GM03348 (cell line): ENCODE data around the gene DENND2D.

Experiments used
- DNase-seq: peaks from one replicate; pipeline ENCODE4 v3.0.0; 2012; ENCODE audit warnings: low spot score

The DENND2D gene

DNA sequence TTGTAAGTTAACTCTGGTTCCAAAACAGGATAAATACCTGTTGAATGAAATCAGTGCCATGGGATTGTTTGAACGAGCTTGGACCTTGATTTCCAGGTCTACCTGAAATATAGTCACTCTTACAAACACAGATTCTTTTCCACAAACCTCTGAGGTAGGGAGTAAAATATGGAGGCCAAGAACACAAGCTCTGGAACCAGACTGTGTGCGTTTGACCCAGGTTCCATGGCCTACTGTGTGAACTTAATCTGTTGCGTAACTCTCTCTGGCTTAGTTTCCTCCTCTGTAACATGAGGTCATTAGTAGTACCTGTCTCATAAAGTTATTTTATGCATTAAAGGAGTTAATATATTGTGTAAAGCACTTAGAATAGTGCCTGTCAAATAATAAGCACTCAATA is 25.1 kb downstream of the DENND2D start:
- no peak for DNase-seq

DNA sequence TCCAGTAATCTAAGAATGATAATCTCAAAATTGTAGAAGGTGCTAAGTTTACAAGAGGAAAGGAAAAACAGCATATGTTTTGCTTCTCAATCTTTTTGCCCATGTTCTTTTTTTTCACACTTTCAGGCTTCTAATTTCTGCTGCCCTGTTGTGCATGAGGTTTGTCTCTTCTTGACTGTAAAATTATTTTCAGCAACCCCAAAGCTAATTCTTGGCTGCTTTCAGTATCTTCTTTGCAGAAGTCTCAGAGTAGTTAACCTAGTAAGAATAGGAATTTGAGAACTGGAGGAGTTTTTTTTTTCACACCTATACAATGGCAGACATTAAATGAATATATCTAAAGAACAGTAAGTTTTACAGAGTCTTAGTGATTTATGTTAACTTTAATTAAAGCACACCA is 26.4 kb downstream of the DENND2D start:
- DNase-seq, result no peak

DNA sequence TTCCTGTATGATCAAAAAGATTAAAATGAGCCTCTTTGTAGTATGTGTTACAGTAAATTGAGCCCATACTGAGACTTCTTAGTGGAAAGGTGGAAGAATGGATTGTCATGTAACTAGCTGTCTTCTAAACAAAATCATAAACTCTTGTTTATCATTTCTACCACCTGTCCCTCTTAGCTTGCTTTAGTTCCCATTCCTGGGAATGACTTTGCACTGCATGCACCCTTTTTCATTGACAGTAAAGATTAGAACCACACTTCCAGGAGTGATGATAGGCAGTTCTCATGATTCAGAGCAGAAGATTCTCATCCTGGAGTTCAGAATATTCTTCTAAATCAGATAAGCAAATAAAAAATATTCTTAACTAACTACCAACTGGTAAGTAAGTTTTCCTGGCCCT is 28.0 kb downstream of the DENND2D start:
- DNase-seq, result no peak

DNA sequence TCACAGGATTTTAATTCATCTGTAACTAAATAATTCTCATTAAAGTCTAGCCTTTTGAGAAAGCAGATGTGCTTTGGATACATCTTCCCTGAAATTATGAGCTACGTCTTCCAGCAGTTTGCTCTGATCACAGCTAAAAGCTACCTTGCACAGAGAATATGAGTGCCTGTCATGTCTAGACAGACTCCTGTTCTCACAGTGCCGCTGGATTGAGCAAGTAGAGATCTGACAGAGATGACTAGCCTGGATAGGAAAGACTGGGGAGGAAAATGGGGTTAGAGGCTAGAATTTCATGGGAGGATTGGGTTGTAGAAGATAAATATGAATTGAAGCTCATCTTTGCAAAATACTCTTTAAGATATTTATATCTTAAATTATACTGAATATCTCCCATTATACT is 36.3 kb downstream of the DENND2D start:
- DNase-seq, result no peak

DNA sequence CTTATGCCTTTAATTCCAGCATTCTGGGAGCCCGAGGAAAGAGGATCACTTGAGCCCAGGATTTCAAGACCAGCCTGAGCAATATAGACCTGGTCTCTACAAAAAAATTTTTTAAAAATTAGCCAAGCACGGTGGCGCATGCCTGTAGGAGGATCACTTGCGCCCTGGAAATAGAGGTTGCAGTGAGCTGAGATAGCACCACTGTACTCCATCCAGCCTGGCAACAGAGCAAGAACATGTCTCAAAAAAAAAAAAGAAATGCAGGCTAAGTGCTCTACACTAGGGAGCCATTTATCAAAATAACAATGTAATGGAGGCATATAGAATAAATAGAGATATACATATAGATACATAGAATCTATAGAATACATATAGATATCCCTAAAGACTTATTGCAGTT is 37.1 kb downstream of the DENND2D start:
- DNase-seq, result no peak

DNA sequence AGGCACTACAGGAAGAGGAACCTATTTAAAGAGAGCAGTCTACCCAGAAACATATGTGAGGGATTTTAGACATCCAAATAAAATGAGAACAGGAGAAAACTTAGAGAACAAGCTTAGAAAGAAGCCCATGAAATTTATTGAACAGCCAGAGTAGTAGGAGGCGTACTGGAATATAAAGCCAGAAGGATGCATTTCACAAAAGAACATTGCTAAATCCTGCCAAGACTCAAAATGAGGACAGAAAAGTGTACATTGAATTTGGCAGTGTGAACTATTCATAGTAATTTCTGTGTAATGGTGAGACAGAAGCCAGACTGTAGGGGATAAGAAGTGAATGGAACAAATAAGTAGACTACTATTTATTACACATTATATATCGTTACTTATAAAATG is 38.0 kb downstream of the DENND2D start:
- DNase-seq, result no peak

DNA sequence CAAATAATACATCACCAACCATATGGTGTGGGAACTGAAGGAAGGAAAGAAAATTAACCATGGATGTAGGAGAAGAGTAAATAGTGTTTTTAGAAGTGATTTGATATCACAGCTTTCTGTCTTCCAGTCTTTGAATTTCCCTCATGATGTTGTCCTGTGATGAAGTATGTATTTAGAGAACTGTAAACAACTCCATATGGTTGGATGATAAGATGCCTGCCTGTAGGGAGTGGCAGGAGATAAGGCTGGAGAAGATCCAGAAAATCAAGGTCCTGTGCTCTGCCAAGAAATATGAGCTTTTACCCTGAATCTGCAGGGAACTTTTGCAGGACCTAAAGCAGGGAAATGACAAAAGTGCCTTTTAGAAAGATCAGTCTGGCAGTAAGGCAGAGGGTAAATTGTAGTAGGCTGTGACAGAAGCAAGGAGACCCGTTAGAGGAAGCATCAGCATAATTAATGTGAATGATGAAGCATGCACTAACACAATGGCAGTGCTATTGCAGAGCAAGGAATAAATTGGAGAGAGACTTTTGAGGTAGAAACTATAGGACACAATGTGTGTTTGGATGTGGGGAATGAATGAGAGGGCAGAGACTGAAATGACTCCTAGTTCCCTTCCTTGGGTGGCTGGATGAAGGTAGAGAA is 38.5 kb downstream of the DENND2D start:
- DNase-seq, result no peak

DNA sequence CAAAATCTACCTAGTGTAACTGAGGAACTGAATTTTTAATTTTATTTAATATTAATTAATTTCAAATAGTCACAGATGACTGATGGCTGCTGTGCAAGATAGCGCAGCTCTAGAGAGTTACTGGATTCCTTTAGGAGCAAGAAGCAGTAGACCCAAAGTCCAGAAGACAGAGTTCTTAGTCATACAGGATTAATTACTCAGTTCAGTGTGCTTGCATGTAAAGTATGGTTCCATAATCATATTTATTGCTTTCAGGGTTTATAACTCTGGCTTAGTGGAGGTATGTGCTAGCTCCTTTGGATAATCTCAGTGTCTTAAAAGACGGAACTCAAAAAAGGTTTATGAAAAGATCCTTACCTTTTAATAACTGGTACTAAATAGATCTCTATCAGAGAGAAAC is 43.0 kb downstream of the DENND2D start:
- no peak for DNase-seq

DNA sequence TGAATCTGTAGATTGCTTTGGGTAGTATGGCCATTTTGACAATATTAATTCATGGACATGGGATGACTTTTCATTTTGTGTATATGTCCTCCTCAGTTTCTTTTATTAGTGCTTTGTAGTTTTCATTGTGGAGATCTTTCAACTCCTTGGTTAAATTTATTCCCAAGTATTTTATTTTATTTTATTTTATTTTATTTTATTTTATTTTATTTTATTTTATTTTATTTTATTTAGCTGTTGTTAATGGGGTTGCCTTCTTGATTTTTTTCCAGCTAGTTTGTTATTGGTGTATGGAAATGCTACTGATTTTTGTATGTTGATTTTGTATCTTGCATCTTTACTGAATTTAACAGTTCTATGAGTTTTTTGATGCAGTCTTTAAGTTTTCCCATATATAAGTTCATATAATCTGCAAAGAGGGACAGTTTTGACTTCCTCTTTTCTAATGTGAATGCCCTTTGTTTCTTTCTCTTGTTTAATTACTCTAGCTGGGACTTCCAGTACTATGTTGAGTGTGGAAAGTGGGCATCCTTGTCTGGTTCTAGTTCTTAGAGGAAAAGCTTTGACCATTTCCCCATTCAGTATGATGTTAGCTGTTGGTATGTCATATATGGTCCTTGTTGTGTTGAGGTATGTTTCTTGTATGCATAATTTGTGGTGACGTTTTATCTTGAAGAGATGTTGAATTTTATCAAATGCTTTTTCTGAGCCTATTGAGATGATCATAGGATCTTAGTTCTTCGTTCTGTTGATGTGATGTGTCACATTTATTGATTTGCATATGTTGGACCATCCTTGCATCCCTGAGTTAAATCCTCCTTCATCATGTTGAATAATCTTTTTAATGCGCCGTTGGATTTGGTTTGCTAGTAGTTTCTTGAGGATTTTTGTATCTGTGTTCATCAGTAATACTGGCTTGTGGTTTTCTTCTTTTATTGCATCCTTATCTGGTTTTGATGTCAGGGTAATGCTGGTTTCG is 46.1 kb downstream of the DENND2D start:
- DNase-seq, result no peak

DNA sequence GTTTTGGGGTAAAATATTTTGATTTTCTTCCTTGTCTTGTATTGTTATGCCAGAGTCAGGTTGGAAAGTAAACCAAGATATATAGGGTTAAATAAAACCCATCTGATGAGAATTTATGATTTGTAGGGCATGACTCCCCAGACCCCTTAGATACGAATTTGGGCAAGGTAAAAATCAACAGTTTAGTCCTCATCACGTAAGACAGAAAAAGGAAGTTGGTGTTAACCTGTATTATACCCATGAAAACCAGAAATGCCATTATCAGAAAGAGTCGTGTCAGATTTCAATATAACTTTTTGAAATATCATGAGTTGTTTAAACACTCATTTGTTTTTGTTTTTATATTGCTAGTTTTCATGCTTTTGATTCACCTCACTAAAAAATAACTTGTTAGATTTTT is 48.6 kb downstream of the DENND2D start:
- no peak for DNase-seq

DNA sequence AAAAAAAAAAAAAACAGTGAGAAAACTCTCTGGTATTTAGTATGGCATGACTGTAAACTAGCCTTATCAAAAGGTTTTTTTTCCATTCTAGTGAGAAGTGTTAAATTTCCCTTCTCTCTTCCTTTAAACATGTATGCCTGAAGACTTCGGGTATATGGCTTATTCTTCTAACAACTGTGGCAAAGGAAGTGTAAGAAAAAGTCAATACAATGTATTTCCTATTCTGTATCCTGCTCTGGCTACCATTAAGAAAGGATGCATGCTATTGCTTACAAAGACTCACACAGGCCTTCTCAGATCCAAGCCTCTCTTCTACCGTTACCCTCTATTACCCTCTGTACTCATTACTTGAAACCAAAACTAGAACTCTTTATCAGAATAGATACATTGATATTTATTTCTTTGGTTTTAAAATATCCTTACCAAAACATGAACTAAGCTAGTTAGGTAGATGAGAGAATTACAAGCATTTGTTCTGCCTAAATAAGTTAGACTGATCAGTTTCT is 52.0 kb downstream of the DENND2D start:
- no peak for DNase-seq

DNA sequence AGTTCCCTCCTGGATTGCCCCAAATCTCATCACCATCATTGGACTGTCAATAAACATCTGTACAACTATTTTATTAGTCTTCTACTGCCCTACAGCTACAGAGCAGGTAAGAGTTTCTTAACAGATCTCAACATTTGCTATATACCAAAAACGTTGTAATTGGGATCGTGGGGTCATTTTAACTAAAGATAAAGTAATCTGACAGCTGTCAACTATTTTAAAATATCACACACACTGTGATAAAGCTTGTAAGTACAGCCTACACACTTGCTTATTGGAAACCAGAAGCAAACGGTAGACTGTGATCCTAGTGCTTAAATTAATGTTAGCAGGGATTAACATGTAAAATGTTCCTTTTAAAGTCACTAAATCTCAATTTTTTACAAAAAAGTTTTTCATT is 52.5 kb downstream of the DENND2D start:
- DNase-seq, result no peak

DNA sequence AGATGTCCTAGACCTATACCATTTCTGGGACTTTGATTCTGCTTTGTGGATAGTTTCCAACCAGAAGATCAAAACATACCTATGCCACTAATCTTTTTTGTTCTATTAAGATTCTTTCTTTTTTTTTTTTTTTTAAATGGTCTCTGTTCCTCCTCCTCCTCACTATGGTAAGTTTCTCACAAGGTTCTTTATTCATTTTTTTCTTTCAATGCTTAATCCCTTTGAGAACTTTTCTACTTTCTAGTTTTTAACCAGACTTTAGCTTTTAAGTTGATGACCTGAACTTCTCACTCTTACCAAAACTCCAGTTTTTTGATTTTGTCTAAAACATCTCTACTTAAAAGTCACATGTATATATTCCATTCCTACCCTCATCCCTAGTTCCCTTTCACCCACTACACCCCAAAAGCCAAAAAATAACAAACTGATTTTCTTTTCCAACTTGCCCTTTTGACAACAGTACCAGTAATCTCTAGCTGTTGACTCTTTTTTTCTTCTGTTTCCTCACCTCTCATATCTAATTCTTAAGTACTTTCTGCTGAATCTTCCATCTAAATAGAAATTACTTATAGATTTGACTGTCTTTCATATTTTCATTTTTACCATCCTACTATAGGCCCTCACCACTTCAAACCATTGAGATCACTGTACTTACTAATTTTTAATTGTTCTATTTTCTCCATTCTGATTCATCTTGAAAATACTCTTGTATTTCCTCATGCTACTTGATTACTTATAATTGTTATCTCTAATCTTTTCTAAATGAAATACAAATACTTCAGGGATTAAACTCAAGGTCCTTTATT is 54.3 kb downstream of the DENND2D start:
- no peak for DNase-seq

DNA sequence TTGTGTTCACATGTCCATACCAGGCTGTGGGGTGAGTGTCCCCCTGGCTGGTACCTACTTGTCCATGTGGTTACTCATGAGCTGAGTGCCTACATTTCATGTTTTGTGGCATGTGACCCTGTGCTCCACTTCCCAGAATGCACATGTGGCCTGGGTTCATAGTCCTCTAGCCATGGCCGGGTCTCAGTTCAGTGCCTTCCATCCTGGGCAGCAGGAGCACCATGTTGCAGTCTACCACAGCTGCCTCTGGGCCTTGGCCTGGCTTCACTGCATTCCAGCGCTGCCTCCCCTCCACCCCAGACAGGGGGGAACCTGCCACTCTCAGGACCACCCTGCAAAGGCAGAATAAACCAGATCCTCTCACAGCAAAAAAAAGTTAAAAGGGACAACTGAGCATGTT is 54.9 kb downstream of the DENND2D start:
- no peak for DNase-seq

DNA sequence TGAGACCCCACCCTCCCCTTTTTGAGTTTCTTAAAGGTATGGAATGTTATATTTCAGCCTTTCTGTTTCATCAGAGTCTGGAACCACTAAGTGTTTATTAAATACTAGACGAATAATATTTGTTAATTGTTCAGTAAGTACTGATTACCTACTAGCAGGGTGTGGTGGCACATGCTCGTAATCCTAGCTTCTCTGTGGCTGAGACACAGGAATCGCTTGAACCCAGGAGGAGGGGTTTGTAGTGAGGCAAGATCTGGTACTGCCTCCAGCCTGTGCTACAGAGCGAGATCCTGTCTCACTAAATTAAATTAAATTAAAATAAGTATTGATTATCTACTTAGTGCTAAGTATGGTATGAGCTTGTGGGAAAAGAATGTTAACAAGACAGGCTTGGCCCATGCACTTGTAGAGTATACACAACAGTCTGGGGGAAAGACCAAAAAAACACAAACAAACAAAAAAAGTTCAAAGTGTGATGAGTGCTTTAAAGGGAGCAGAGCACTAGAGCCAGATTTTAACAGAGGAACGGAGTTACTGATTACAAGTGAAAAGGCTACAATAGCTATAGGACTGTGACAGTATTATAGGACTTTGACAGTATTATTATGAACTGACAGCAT is 58.0 kb downstream of the DENND2D start:
- DNase-seq, result no peak

DNA sequence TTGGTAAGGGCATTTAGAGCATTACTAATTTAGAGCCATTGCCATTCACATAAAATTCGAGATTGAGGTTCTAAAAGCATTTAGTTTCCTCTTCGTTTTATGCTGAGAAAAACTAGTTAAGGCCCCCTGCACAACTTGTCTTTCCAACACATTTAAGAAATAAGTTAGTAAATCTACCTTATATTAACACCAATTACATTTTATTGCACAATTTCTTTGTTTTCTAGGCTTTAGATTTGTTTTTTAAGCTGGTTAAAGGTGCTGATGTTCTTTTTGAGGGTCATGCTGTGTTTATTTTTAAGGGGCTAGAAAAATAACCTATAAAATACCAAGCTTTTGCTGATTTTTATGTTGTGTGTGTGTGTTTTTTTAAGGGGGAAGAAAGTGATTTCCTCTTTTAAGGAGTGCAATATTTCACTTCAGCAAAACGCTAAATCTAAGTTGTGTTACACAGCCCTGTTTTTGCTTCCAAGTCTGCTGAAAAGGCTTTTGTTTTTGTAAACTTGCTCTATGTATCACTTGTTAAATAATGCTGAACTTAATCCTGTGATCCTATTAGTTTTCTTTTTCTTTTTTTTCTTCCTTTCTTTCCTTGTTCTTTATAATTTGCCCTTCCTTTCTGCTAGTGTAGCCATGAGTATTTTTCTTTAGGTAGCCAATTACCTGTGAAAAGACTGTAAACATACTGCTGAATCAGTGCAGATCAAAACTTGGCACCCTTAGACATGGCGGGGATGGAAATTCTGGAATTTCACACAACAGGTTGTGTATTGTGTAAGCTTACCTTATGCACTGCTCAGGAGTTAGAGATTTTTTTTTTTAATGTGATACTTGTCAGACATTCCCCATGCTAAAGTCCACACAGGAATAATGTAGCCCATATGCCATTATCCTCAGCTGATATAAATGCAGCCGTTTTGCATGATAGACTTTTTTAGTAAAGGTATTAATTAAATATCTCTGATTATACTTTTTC is 58.9 kb downstream of the DENND2D start:
- no peak for DNase-seq

DNA sequence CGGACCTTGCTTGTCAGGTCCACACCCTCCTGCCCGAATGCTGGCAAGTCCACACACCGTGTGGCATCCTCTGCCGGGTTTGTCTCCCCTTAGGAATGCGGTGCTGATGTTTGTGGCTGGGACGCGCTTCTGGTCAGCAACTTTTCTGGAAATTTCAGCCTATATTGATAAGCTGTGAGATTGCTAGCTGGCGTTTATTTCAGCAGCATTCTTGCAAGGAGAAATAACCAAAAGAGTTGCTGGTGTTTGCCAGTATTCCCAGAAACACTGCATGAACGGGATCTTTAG is 59.8 kb downstream of the DENND2D start:
- DNase-seq, result peak; percentile 85

DNA sequence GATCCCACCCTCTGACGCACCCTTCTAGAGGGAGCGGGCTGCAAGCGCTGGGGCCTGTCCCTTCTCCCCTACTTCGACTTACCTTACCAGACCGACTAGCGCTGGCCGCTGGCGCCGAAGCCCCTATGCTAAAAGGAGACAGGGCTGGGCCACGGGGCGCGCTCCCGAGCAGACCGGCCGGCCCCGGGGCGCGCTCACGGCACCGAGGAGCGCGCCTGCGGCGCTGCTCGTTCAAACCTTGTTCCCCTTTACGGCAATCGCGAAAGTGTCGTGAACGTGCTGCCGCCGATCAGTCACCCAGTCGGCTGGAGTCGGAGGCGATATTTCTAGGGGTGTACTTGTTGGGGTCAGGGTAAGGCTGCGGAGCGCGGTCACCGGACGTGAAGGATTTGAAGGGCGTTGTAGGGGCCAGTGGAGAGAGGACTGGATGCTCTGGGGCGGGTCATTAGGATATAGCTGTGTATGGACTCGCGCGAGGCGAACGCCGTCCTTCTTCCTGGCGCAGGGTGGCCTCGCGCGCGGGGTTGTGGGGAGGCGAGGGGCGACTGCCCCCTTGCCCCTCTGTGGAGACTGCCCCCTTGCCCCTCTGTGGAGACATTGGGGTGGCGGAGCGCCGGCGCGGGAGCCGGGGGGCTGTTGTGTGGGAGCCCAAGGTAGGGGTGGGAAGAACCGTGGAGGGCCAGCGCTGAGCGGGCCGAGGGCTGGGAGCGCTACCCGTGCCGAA is 60.3 kb downstream of the DENND2D start, which contains the start of the genes CEPT1 and DRAM2:
Gene CEPT1 (plus strand): TSS at position 268 of the 724 bp plus-strand sequence. CDS start 7,492 bp downstream, outside the sequence.
Gene DRAM2 (minus strand): TSS at position 138 of the 724 bp plus-strand sequence. CDS start 8,539 bp downstream, outside the sequence.
- peak; percentile 99 for DNase-seq

DNA sequence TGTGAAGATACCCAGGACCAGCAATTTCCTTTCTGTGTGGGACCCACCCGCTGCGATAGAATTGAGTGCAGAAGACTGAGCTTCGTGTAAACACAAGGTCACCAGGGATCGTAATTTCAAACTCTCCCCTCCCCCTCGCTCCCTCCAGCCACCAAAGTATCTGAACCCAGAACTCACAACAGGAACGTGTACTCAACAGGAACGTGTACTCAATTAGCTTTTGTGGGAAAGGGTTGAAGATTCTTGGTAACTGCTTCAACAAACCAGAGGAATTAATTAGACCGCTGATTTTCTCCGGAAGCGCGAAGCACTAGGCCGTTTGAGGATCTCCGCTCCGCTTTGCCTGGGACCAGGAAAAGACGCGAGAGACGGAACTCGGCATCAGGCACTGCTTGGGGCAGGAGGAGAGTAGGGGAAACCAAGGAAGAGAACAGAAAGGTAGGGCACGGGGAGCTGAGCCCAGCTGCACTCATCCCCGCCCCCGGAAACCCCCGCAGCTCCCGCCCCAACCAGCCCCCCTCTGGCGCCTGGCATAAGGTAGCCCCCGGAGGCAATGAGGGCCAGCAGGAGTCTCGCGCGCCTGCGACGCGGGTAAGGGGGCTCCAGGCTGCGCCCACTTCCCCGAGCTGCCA is 61.0 kb downstream of the DENND2D start:
- DNase-seq, result peak; percentile 68
